ENCODE results near the gene ROCK2. TPM values are rescaled to one million over a fixed set of nuclear protein-coding genes. Genes with fewer than 3 reads are reported as not detected.

Gene ROCK2
- total and polyA plus RNA-seq, 8 donors: 3.5 to 21.5 (median 12.1) TPM

DNA sequence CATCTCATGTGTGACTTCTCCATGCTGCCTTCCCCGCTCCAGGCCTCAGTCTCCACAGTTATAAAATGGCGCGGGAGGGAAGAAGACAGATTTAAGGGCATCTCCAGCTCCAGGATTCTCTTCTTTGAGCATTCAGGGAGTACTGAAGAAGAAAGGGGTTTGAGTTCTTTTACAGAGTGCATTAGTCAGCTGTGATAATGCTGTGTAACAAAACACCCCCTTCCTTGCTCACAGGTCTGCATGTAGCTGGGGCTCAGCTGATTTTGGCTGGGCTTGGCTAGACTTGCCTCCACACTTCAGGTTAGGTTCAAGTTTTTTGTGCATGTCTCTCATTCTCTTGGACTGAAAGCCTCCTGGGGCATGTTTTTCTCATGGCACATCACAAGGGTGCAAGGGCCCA lies 197.2 kb downstream of the ROCK2 start:
- FAIRE-seq (no peak), DNase-seq (no peak), ATAC-seq (no peak)
- Histone ChIP-seq H3K36me3 (no peaks in the 10 kb centered on the region), H3K4me1 (peaks cover 0 to 10% (median 4%) of the 10 kb centered on the region in 3 donors), H3K27ac (no peak overlapping the region), H3K4me3 (no peak overlapping the region), H3K27me3 (no peaks in the 10 kb centered on the region), H3K9me3 (no peaks in the 10 kb centered on the region)
- intact Hi-C loops (cut with DNase I): loop anchor here in 1 of 3 donors (10.0 kb wide), 1 partner anchor 438 kb away; no protein-coding TSS in a partner anchor
- TF ChIP-seq, protein P1, sequence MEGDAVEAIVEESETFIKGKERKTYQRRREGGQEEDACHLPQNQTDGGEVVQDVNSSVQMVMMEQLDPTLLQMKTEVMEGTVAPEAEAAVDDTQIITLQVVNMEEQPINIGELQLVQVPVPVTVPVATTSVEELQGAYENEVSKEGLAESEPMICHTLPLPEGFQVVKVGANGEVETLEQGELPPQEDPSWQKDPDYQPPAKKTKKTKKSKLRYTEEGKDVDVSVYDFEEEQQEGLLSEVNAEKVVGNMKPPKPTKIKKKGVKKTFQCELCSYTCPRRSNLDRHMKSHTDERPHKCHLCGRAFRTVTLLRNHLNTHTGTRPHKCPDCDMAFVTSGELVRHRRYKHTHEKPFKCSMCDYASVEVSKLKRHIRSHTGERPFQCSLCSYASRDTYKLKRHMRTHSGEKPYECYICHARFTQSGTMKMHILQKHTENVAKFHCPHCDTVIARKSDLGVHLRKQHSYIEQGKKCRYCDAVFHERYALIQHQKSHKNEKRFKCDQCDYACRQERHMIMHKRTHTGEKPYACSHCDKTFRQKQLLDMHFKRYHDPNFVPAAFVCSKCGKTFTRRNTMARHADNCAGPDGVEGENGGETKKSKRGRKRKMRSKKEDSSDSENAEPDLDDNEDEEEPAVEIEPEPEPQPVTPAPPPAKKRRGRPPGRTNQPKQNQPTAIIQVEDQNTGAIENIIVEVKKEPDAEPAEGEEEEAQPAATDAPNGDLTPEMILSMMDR (IDR thresholded peaks at IDR 0.05): no peak
- 35 to 47% methylated on average over 2 to 3 of the region's 3 CpGs for WGBS, 2 donors

DNA sequence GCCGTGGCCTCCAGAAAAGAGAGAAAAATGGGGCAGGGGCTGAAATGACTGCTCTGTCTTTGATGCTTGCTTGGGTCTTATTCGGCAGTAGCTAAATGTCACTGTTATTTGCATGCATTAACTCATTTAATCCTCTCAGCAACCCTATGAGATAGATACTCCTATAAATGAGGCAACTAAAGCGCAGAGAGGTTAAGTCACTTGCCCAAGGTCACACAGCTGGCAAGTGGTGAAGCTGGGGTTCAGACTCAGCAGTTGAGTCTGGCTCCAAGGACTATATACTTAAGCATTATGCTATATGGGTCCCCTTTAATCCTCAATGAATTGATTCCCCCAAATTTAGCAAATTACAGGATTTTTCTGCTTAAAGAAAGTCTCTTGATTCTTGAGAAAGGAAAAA lies 198.4 kb downstream of the ROCK2 start:
- no peak for FAIRE-seq
- intact Hi-C loops (cut with DNase I): loop anchor here in 1 of 3 donors (10.0 kb wide), 1 partner anchor 439 kb away; no protein-coding TSS in a partner anchor

DNA sequence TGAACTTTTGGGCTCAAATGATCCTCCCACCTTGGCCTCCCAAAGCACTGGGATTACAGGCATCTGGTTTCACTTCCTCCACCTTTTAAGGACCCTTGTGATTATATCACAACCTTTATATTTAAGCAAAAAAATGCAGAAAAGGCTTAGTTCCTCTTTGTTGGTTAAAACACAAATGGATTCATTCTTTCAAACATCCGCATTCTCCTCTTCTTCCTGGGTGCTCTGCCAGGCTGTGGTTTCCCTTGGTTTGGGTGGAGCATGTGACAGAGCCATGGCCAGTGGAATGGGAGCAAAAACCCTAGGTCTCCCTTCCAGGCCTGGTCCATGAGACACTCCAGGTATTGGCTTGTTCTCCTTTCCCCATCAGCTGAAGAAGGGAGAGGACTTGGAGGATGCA lies 199.1 kb downstream of the ROCK2 start:
- no peaks in the 10 kb centered on the region for H3K27me3 ChIP-seq
- H3K4me1 ChIP-seq: peaks cover 0 to 10% (median 4%) of the 10 kb centered on the region in 3 donors
- intact Hi-C loops (cut with DNase I): loop anchor here in 1 of 3 donors (10.0 kb wide), 1 partner anchor 439 kb away; no protein-coding TSS in a partner anchor
- no peak overlapping the region for H3K27ac ChIP-seq
- no peaks in the 10 kb centered on the region for H3K9me3 ChIP-seq
- H3K36me3 ChIP-seq: no peaks in the 10 kb centered on the region
- TF ChIP-seq, protein P1 (IDR thresholded peaks at IDR 0.05): no peak
- FAIRE-seq: no peak
- 92 to 95% methylated on average over 1 of the region's 1 CpG for WGBS, 2 donors
- no peak for DNase-seq
- no peak overlapping the region for H3K4me3 ChIP-seq
- ATAC-seq: peak in 1 of 4 donors; percentile 36

More for the DNA sequence above, 198.4 kb downstream of the ROCK2 start:
- ATAC-seq (no peak), DNase-seq (no peak)
- TF ChIP-seq, protein P1 (IDR thresholded peaks at IDR 0.05): no peak
- WGBS, 2 donors: 91 to 97% methylated on average over 3 of the region's 3 CpGs
- Histone ChIP-seq H3K27me3 (no peaks in the 10 kb centered on the region), H3K27ac (no peak overlapping the region), H3K4me3 (no peak overlapping the region), H3K9me3 (no peaks in the 10 kb centered on the region), H3K4me1 (peaks cover 0 to 10% (median 4%) of the 10 kb centered on the region in 3 donors), H3K36me3 (no peaks in the 10 kb centered on the region)

DNA sequence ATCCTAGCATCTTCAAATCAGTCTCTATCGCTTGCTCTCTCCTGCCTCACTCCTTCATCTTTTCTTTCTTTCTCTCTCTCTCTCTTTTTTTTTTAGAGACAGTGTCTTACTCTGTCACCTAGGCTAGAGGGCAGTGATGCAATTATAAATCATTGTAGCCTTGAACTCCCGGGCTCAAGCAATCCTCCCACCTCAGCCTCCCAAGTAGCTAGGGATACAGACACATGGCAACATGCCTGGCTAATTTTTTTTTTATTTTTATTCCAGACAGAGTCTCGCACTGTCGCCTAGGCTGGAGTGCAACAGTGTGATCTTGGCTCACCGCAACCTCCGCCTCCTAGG lies 199.7 kb downstream of the ROCK2 start:
- Histone ChIP-seq H3K9me3 (no peaks in the 10 kb centered on the region), H3K4me1 (peaks cover 0 to 8% (median 4%) of the 10 kb centered on the region in 3 donors), H3K27me3 (no peaks in the 10 kb centered on the region), H3K27ac (no peak overlapping the region), H3K4me3 (no peak overlapping the region), H3K36me3 (no peaks in the 10 kb centered on the region)
- WGBS, 2 donors: 87 to 92% methylated on average over 6 of the region's 6 CpGs
- FAIRE-seq: no peak
- intact Hi-C loops (cut with DNase I): loop anchor here in 1 of 3 donors (10.0 kb wide), 1 partner anchor 440 kb away; no protein-coding TSS in a partner anchor
- ATAC-seq: no peak
- DNase-seq: no peak
- TF ChIP-seq, protein P1 (IDR thresholded peaks at IDR 0.05): no peak

DNA sequence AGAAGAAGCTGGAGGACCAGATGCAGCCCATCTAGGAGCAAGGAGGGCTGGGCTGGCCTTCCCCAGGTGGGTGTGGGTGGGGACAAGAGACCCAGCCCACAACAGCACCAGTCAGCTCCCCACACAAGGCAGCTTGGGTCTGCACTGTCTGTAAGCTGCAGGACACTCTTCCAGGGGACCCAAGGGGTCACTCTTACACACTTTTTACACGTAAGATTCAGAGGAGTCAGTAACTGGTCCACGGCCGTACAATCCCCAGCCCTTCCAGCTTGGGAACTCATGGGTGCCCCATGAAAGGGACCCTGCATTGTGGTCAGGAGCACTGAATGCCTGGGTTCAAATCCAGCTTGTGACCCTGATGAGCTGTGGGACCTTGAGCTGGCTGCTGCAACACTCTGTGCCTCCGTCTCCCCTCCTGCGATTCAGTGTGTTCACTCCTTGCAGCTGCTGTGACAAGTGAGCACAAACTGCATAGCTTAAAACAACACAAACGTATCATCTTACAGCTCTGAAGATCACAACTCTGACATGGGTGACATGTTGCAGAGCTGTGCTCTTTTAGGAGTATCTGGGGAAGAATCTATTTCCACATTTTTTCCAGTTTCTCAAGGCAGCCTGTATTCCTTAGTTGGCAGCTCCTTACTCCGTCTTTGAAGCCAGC lies 200.2 kb downstream of the ROCK2 start:
- TF ChIP-seq, protein P1 (IDR thresholded peaks at IDR 0.05): no peak
- intact Hi-C loops (cut with DNase I): loop anchor here in 1 of 3 donors (10.0 kb wide), 1 partner anchor 441 kb away; no protein-coding TSS in a partner anchor
- FAIRE-seq: no peak
- DNase-seq: no peak
- no peak for ATAC-seq
- Histone ChIP-seq H3K36me3 (no peaks in the 10 kb centered on the region), H3K9me3 (no peaks in the 10 kb centered on the region), H3K4me1 (peaks cover 0 to 4% (median 3%) of the 10 kb centered on the region in 3 donors), H3K27me3 (no peaks in the 10 kb centered on the region), H3K27ac (no peak overlapping the region), H3K4me3 (no peak overlapping the region)
- 80 to 90% methylated on average over 7 of the region's 7 CpGs for WGBS, 2 donors
